NCI-H146 (cell line): ENCODE results near the gene ZNF710.

Experiments used
- DNase-seq: peaks from one replicate; lab custom pipeline; 2025; lab: John Stamatoyannopoulos, UW

The ZNF710 gene

DNA sequence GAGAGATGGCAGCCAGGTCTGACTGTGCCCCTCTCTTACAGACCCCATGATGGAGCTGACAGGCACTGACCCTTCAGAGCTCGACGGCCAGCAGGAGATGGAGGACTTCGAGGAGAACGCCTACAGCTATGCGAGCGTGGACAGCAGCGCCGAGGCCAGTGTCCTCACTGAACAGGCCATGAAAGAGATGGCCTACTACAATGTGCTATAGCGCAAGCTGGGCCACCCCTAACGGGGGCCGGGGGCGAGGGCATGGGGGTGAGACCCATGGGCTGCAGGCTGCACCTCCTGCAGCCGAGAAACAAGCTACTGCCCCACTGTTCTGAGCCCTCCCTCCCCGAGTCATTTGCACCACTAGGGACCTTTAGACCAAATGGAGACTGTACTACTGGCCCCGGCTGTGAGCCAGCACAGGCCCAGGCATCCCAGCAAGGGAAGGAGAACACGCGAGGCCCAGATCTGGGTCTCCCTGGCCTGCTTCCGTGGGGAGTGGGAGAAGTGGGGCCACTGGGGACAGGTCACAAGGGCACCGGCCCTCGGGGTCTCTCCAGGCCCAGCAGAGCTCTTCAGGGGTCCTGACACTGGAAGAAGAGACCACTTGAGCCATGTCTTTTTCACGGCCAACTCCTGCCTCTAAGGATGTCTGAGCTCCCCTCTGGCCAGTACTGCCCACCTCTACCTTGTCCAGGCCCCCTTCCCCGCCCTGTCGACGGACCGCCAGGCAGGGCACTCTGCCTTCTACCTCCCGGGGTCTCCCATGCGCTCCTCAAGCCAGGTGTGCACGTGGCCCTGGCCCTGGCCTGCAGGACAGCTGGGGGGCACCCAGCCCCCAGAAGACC, 78.7 kb downstream of the ZNF710 start:
- no peak for DNase-seq

DNA sequence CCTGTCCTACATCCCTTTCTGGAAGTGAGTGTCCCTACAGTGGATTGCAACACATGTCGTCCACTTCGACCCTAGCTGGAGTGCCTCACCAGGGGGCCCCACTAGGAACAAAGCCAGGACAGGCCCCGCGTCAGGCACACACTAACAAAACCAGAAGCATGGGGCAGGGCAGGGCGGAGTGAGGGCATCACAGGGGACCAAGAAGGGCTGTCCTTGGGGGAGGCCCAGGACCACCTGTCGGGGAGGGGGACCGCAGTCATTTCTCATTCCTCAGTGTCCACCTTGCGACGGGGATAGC, 79.3 kb downstream of the ZNF710 start:
- no peak for DNase-seq

DNA sequence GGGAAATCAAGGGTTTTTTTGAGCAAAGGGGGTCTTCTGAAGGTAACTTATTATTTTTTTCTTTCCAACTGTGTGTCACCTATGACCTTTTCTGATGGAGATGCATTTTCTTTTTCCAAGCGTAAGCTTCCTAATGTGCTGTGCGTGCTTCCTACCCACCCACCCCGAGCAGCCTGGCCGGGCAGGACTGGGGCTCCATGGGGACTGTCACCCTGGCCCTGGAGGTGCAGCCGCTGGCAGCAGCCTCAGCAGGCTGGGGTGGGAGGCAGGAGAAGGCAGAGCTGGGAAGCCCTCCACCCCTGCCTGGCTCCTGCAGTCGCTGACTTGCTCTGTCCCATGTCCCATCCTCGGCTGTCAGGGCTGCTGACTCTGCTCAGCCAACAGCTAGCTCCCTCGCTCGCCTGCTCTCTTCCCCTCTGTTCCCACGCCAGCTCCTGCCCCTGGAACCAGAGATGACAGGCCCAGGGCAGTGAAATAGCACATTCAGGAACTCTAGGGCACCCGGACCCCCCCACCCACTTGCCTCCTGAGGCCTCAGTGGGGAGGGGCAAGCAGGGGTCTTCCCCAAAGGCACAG, 79.8 kb downstream of the ZNF710 start:
- no peak for DNase-seq

DNA sequence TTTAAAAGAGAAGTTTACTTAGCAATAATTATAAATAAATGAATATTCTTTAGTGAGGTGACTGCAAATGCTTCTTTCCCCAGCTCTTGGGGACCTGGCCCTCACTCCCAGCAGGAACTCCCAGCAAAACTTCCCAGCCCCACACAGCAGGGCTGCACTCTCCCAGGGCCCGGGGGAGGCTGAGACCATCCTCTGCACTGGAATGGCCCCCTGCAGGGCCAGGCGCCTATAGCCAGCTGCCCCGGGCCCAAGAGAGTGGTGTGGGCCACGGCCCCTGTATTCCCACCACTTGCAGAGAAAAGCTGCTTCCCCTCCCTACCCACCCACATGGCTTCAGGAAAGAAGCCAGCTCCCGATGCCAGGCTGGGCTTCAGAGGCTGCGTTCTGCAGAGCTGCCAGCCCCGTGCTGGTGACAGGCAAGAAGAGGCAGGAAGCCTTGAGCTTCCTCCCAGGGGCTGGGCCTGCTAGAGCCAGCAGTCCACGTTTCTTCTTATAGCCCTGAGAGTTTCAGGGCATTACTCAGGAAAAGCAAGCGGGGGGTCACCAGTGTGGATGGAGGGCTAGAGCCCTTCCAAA, 81.1 kb downstream of the ZNF710 start:
- DNase-seq: no peak

GRCh38 chr15:90083419-90083818, 82.3 kb downstream of the ZNF710 start:
- no peak for DNase-seq

DNA sequence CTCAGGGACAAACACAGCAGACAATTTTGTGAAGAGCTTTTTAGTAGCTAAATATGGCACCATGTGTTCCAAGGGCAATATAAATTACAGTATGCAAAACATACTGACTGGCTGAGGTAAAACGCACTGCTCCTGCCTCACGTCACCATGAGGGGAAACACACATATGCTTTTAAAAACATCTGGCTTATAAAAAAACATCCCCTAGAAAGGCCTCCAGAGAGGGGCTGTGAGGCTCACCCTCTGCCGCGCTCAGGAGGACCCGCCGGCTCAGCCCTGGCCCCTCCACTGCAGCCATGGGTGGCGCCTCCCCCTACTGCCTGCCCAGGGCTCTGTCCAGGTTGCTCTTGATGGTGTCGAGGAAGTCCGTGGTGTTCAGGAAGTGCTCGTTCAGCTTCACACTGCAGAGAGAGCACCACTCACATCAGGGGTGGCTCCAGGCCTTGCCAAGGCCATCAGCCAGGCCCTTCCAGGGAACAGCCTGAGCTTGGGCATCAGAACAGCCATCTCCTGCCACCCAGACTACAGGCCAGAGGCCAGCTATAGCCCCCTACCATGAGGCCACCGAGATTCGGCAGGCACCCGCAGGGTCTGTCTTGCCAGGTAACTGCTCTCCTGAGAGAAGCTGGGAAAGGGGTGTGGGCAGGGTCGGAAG, 83.0 kb downstream of the ZNF710 start:
- DNase-seq: no peak

GRCh38 chr15:90084876-90085423, 83.8 kb downstream of the ZNF710 start:
- DNase-seq: no peak

GRCh38 chr15:90085565-90085964, 84.4 kb downstream of the ZNF710 start:
- no peak for DNase-seq

- no peak for DNase-seq
These were observed 85.7 kb downstream of the ZNF710 start for GRCh38 chr15:90086868-90087268.

DNA sequence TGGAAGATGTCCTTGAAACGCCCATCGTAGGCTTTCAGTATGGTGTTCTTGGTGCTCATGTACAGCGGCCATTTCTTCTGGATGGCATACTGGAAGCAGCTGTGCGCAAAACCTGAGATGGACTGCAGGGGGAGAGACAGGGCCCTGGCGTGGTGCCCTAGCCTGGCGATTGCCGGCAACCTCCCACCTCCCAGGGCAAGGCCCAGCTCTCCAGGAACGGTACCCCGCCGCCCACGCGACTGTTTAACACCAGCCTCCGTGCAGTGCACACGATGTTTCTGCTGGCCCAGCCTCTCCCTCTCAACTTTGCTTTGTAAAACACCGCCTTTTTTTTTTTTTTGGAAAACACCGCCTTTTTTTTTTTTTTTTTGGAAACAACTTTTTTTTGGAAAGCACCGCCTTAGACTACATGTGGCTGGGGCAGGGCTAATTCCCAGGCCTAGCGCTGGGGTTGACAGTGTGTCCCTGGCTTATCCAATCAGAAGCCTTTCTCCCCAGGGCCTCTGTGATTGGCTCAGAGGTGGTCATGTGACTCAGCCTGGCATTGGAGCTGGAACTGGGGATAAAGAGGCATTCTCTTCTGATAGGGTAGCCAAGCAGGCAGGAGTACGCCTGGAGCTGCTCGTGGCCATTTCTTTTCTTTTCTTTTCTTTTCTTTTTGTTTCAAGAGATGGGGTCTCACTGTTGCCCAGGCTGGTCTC, 86.5 kb downstream of the ZNF710 start:
- no peak for DNase-seq

GRCh38 chr15:90090226-90090848, 89.2 kb downstream of the ZNF710 start:
- DNase-seq: no peak

DNA sequence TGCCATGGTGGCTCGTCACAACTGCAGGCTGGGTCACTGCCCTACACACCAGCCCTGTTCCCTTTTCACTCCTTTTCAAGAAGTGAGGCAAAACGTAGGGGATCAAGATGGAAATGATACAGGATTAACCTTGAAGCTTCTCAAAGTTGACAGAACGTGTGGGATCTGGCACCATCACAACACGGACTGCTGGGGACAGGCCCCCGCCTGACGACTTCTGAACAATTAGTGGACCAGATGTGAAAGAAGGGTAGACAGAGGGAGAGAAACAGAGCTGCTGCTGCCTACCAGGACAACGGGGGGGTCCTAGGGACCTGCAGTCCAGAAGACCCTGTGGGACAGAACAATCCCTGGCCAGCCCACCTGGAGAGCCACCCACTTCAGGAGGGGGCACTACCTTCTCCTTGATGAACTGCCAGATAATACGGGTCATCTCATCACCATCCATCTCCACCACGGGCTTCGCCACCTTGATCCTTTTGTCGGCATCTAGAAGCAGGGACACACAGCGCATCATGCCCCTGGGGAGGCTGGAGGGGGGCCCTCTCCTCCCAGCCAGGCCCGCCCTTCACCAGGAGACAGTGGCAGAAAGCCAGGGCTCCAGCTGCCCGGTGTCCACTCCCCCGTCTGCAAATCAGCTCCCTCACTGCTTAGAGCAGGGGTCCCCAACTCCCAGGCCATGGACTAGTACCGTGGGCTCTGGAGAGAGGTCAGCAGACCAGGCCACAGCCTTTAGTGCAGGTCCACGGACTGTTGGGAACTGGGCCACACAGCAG, 90.2 kb downstream of the ZNF710 start:
- DNase-seq: no peak

DNA sequence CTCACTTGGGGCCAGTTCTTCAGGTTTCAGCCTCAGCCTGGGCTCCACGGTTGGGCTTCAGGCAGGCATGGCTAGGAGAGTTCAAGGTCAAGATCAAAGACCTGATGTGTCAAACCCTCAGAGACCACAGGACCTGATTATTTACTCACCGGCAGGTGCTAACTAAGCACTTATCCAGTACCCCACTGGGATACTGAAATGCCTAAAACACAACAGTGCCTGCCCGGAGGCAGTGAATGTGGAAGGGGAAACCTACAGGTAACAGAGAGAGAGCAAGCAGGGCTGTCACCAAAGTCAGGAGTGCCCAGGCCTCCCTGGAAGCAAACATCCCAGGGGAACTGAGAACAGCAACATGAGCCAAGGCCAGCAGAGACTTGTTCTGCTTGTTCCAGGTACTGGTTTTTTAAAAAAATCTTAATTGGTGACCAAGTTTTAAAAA, 94.4 kb downstream of the ZNF710 start:
- peak; percentile 88 for DNase-seq

DNA sequence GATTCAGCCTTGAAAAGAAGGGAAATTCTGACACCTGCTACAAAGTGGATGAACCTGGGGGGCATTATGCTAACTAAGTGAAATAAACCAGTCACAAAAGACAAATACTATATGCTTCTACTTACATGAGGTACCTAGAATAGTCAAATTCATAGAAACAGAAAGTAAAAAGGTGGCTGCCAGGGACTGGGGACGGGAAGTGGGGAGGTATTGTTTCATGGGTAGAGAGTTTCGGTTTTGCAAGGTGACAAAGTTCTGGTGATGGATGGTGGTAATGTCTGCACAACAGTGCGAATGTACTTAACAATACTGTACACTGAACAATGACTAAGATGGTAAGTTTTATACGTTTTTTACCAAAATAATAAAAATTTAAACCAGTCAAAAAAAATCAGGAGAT, 96.4 kb downstream of the ZNF710 start:
- no peak for DNase-seq

- DNase-seq: no peak
These were observed 98.1 kb downstream of the ZNF710 start for GRCh38 chr15:90099072-90099867.

GRCh38 chr15:90099868-90100831, 99.0 kb downstream of the ZNF710 start:
- DNase-seq: no peak

GRCh38 chr15:90101130-90101968, 100.2 kb downstream of the ZNF710 start:
- peak; percentile 52 for DNase-seq
